Activated CD8-positive, alpha-beta memory T cell treated with anti-CD3 and anti-CD28 coated beads for 48 hours (primary cell): Measurements from ENCODE around the gene GMPR2.

Experiments used
- DNase-seq, 3 experiments: peaks; one replicate each; pipeline ENCODE4 v3.0.0-alpha.2; 2020; ENCODE audit warnings: low read depth in 2 of 3, low spot score in 2 of 3

The GMPR2 gene

DNA sequence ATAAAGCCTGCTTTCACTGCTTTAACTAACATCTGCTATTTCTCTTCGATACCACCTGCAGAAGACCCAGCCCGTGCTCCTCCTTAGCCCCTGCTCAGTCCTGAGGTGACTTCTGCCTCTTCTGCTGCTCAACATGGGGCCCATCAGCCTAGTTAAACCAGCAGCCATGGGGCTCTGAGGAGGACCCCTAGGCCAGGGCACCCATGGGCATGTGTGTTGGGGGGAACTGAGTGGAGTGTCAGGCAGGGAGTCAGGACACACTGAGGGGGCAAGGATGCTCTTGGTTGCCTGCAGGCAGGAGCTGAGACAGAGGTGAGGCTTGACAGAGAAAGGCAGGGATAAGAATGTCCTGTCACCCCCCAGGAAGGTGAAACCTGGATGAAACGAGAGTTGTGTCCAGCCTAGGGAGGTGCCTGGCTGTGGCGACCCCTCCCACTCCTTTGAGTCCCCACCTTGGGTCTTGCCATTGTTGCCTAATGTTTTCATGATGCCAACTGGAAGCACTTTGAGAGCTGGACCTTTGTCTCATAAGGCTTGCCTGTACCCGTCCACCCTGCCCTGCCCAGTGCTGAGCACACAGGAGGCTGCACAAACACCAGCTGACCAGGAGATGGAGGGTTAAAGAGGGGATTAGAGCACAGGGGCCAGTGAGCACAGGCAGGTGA lies 51.2 kb downstream of the GMPR2 start:
- no peak for DNase-seq

DNA sequence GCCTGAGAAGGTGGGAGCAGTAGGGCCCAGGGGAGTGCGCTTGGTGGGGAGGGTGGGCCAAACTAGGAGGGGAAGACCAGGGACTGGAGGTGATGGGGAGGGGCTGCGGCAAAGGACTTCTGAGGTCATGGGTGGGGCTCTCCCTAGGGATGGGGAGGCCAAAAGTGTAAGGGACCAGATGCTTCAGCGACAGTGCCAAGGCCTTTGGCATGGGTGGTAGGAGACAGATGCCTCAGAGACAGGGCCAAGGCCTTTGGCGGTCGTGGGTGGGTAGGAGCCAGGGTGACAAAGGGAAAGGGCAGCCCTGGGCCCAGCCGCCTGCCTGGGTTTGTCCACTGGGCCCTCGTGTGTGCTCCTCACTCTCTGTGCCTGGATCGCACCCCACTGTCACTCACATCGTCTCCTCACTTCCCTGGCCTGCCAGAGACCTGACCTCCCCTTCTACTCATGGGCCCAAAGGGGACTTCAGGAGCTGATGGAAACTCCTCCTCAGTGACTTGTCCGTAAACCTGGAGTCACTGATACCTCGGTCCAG lies 51.8 kb downstream of the GMPR2 start:
- DNase-seq = no peak

DNA sequence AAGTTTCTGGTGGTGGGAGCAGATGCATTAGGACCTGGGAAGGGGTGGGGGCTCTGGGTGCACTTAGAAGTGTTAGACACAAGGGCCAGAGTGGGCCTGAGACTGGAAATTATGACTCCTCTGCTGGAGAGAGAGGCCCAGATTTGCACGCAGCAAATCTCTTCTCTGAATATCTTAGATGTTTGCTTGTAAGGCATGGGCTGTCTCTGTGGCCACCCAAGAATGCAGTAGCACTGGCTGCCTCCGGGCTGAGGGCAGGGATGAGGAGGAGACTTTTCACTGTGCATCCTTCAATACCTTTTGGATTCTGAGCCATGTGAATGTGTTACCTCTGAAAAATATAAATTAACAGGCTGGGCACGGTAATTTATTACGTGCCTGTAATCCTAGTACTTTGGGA lies 52.6 kb downstream of the GMPR2 start:
- no peak for DNase-seq

DNA sequence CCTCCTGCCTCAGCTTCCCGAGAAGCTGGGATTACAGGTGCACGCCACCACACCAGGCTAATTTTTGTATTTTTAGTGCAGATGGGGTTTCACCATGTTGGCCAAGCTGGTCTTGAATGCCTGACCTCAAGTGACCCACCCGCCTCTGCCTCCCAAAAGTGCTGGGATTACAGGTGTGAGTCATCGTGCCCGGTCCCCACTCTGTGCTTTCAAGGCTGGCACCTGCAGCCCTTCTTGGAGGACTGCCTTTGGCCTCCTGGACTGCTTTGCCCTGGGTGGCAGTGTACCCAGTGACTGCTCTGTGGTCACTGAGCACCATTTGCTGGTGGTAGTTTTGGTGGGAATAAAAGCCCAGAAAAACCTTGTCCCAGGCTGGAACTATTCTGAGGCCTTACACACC lies 54.3 kb downstream of the GMPR2 start:
- no peak for DNase-seq
